ENCODE measurements around the gene HOXC11.

DNA sequence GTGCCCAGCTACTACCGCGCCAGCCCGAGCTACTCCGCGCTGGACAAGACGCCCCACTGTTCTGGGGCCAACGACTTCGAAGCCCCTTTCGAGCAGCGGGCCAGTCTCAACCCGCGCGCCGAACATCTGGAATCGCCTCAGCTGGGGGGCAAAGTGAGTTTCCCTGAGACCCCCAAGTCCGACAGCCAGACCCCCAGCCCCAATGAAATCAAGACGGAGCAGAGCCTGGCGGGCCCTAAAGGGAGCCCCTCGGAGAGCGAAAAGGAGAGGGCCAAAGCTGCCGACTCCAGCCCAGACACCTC, 12.7 kb downstream of the HOXC11 start:
- TF ChIP-seq, protein P1, sequence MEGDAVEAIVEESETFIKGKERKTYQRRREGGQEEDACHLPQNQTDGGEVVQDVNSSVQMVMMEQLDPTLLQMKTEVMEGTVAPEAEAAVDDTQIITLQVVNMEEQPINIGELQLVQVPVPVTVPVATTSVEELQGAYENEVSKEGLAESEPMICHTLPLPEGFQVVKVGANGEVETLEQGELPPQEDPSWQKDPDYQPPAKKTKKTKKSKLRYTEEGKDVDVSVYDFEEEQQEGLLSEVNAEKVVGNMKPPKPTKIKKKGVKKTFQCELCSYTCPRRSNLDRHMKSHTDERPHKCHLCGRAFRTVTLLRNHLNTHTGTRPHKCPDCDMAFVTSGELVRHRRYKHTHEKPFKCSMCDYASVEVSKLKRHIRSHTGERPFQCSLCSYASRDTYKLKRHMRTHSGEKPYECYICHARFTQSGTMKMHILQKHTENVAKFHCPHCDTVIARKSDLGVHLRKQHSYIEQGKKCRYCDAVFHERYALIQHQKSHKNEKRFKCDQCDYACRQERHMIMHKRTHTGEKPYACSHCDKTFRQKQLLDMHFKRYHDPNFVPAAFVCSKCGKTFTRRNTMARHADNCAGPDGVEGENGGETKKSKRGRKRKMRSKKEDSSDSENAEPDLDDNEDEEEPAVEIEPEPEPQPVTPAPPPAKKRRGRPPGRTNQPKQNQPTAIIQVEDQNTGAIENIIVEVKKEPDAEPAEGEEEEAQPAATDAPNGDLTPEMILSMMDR (conservative IDR thresholded peaks at IDR 0.05; ENCODE audit: low read depth in 2 of 2) = no peak
- TF ChIP-seq POLR2AphosphoS5 (IDR thresholded peaks at IDR 0.05; ENCODE audit: low read depth) = no peak
- peak; percentile 77 for TF ChIP-seq EZH2 (IDR thresholded peaks at IDR 0.05; ENCODE audit: low read depth, unreplicated experiment)
- TF ChIP-seq EZH2phosphoT487 (IDR thresholded peaks at IDR 0.05; ENCODE audit: unreplicated experiment) = no peak
- TF ChIP-seq, protein P2, sequence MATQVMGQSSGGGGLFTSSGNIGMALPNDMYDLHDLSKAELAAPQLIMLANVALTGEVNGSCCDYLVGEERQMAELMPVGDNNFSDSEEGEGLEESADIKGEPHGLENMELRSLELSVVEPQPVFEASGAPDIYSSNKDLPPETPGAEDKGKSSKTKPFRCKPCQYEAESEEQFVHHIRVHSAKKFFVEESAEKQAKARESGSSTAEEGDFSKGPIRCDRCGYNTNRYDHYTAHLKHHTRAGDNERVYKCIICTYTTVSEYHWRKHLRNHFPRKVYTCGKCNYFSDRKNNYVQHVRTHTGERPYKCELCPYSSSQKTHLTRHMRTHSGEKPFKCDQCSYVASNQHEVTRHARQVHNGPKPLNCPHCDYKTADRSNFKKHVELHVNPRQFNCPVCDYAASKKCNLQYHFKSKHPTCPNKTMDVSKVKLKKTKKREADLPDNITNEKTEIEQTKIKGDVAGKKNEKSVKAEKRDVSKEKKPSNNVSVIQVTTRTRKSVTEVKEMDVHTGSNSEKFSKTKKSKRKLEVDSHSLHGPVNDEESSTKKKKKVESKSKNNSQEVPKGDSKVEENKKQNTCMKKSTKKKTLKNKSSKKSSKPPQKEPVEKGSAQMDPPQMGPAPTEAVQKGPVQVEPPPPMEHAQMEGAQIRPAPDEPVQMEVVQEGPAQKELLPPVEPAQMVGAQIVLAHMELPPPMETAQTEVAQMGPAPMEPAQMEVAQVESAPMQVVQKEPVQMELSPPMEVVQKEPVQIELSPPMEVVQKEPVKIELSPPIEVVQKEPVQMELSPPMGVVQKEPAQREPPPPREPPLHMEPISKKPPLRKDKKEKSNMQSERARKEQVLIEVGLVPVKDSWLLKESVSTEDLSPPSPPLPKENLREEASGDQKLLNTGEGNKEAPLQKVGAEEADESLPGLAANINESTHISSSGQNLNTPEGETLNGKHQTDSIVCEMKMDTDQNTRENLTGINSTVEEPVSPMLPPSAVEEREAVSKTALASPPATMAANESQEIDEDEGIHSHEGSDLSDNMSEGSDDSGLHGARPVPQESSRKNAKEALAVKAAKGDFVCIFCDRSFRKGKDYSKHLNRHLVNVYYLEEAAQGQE (IDR thresholded peaks at IDR 0.05; ENCODE audit: unreplicated experiment) = no peak

All from GM23338 (cell line).